SK-MEL-5 (cell line): ENCODE results near the gene FAU. TPM values are rescaled to one million over a fixed set of nuclear protein-coding genes. Genes with fewer than 3 reads are reported as not detected.

Experiments used
- DNase-seq: peaks from one replicate; pipeline ENCODE4 v3.0.0-alpha.2; 2016; ENCODE audit warnings: low read depth, low spot score
- in situ Hi-C: cut with HindIII; loops from 2 replicates; pipeline ENCODE4 v1.10.0; 2016; ENCODE audit warnings: low sequenced_read_pairs, high pct_unique_total_duplicates, low pct_unique_long_range_greater_than_20kb
- small RNA-seq, 2 experiments: library from RNA; depleted of rRNA; stranded (forward); fragments of <200 nt; gene quantifications; one replicate each; pipeline ENCODE3, GENCODE V24; 2014
- total RNA-seq: library from RNA; depleted of rRNA; stranded (reverse); fragments of >200 nt; shearing (Covaris generic); gene quantifications from 2 replicates; pipeline ENCODE4 v1.2.3, GENCODE V29; 2014; rRNA removed

The FAU gene
- total RNA-seq, 1 experiment from 2014 or later: 196 TPM

DNA sequence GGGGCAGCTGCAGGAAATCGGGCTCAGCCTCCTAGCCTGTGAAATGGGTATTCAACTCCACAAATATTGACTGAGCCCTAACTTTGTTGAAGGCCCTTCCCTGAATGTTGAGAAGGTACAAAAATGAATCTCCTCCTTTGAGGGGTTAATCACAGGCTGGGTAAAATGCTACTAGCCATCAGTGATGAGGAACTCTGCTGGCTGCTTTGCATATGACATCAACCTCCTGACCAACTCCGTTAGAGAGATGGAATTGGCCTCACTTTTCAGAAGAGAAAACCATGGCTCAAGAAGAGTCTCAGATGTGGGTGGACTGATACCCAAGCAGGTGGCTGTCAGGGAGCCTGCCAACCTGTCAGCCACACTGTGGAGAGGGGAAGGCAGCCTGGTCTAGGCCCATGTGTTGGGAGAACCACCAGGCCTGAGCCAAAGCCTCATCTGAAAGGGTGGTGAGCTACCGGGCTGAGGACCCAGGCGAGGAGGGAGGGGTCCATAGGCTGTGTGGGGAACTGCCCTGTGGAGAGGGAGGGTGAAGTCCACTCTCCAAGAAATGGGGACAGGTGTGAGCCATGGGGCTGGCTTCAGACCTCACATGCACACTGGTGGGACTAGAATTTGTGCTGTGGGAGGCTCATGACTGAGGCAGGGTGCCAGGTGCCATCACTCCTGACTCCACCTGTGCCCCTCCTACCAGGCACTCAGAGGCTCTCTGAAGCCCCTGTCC, 49.9 kb downstream of the FAU start:
- in situ Hi-C loops: no loop called here
- DNase-seq: no peak

Small RNA genes within 50 kb of the gene (small RNA-seq; reads per million reads assigned to genes)
- gene HIGD1AP10 (0 reads per million in 2 experiments), gene PDCL2P2 (0 reads per million in 2 experiments), gene RNU2-23P (0.10 to 5.6 reads per million in 2 experiments)

Other genes with a start within 250 kb of the FAU start
- gene EHD1, start 243.5 kb downstream of the FAU start, total RNA-seq: 9.7 and 12.6 TPM in 2 replicates
- 5.2 and 8.1 TPM in 2 replicates for gene ATG2A, start 204.9 kb downstream of the FAU start, total RNA-seq
- gene PPP2R5B, start 197.4 kb downstream of the FAU start, total RNA-seq: 8.4 and 13.3 TPM in 2 replicates
- gene GPHA2, start 186.2 kb downstream of the FAU start, total RNA-seq: not detected in 2 replicates
- gene MAJIN, start 150.0 kb downstream of the FAU start, total RNA-seq: not detected in 2 replicates
- 0.43 and 0.45 TPM in 2 replicates for gene BATF2, start 125.2 kb downstream of the FAU start, total RNA-seq
- 88.5 and 88.6 TPM in 2 replicates for gene ARL2, start 108.0 kb downstream of the FAU start, total RNA-seq
- gene SNX15, start 94.7 kb downstream of the FAU start, total RNA-seq: 6.2 and 7.4 TPM in 2 replicates
- 4.7 and 4.8 TPM in 2 replicates for gene SAC3D1, start 80.9 kb downstream of the FAU start, total RNA-seq
- gene NAALADL1, start 63.6 kb downstream of the FAU start, total RNA-seq: not detected in 2 replicates
- gene CDCA5, start 38.1 kb downstream of the FAU start, total RNA-seq: 18.8 and 21.7 TPM in 2 replicates
- 22.2 and 23.8 TPM in 2 replicates for gene ZFPL1, start 37.9 kb downstream of the FAU start, total RNA-seq
- gene VPS51, start 25.9 kb downstream of the FAU start, total RNA-seq: 86.9 and 92.9 TPM in 2 replicates
- gene TM7SF2, start 10.3 kb downstream of the FAU start, total RNA-seq: 3.4 and 5.3 TPM in 2 replicates
- 7.5 and 8.1 TPM in 2 replicates for gene ZNHIT2, start 4.4 kb downstream of the FAU start, total RNA-seq
- 52.2 and 53.9 TPM in 2 replicates for gene MRPL49, start 187 bp upstream of the FAU start, total RNA-seq
- gene SYVN1, start 12.4 kb upstream of the FAU start, total RNA-seq: 8.9 and 12.2 TPM in 2 replicates
- not detected in 2 replicates for gene SPDYC, start 48.1 kb upstream of the FAU start, total RNA-seq
- gene CAPN1, start 59.8 kb upstream of the FAU start, total RNA-seq: 40.5 and 54.5 TPM in 2 replicates
- gene POLA2, start 139.8 kb upstream of the FAU start, total RNA-seq: 5.1 and 19.5 TPM in 2 replicates
- gene CDC42EP2, start 192.7 kb upstream of the FAU start, total RNA-seq: 0.42 and 1.2 TPM in 2 replicates
- 21.6 and 22.9 TPM in 2 replicates for gene DPF2, start 211.7 kb upstream of the FAU start, total RNA-seq
- gene TIGD3, start 232.6 kb upstream of the FAU start, total RNA-seq: 0.88 and 1.0 TPM in 2 replicates